ENCODE measurements around the gene NKG7. TPM values are rescaled to one million over a fixed set of nuclear protein-coding genes. Genes with fewer than 3 reads are reported as not detected.
A peak's percentile ranks its signal among the peaks of the same experiment; 100 is the strongest.

The NKG7 gene
- total RNA-seq, 1 donor: not detected

GRCh38 chr19:51364200-51365106 lies 8.0 kb downstream of the NKG7 start:
- Histone ChIP-seq H2AFZ (ENCODE audit: low read length) (no peak overlapping the region), H3K9me3 (ENCODE audit: low read depth, low read length) (no peaks in the 10 kb centered on the region), H3K4me2 (ENCODE audit: insufficient read depth, low read length) (peak overlapping the region; percentile 2), H3K79me2 (ENCODE audit: insufficient read depth, low read length) (peaks cover 42% of the 10 kb centered on the region), H3K27ac (ENCODE audit: low read depth, low read length) (peak overlapping the region; percentile 94), H3K4me1 (ENCODE audit: insufficient read depth, low read length) (peaks cover 47% of the 10 kb centered on the region), H4K20me1 (ENCODE audit: insufficient read depth, low read length) (no peaks in the 10 kb centered on the region), H3K27me3 (ENCODE audit: insufficient read depth, low read length) (no peaks in the 10 kb centered on the region), H3K4me3 (ENCODE audit: insufficient read depth, low read length) (no peak overlapping the region), H3K36me3 (ENCODE audit: insufficient read depth, low read length) (no peaks in the 10 kb centered on the region)
- no peak for TF ChIP-seq CTCF (IDR thresholded peaks at IDR 0.05; ENCODE audit: extremely low read depth, low read depth, low read length)
- no peak for DNase-seq (ENCODE audit: insufficient read length, low spot score, missing footprints)

GRCh38 chr19:51361239-51361638 lies 11.2 kb downstream of the NKG7 start:
- peak; percentile 47 for DNase-seq (ENCODE audit: insufficient read length, low spot score, missing footprints)
- H4K20me1 ChIP-seq (ENCODE audit: insufficient read depth, low read length): peaks cover 5% of the 10 kb centered on the region
- H3K27ac ChIP-seq (ENCODE audit: low read depth, low read length): no peak overlapping the region
- H2AFZ ChIP-seq (ENCODE audit: low read length): no peak overlapping the region
- no peak for TF ChIP-seq CTCF (IDR thresholded peaks at IDR 0.05; ENCODE audit: extremely low read depth, low read depth, low read length)
- peaks cover 53% of the 10 kb centered on the region for H3K79me2 ChIP-seq (ENCODE audit: insufficient read depth, low read length)
- no peak overlapping the region for H3K4me3 ChIP-seq (ENCODE audit: insufficient read depth, low read length)
- no peak overlapping the region for H3K4me2 ChIP-seq (ENCODE audit: insufficient read depth, low read length)
- H3K4me1 ChIP-seq (ENCODE audit: insufficient read depth, low read length): peaks cover 45% of the 10 kb centered on the region
- no peaks in the 10 kb centered on the region for H3K36me3 ChIP-seq (ENCODE audit: insufficient read depth, low read length)
- H3K9me3 ChIP-seq (ENCODE audit: low read depth, low read length): no peaks in the 10 kb centered on the region
- H3K27me3 ChIP-seq (ENCODE audit: insufficient read depth, low read length): no peaks in the 10 kb centered on the region

GRCh38 chr19:51359294-51359693 lies 13.2 kb downstream of the NKG7 start:
- Histone ChIP-seq H3K27me3 (ENCODE audit: insufficient read depth, low read length) (no peaks in the 10 kb centered on the region), H3K9me3 (ENCODE audit: low read depth, low read length) (no peaks in the 10 kb centered on the region), H3K4me1 (ENCODE audit: insufficient read depth, low read length) (peaks cover 29% of the 10 kb centered on the region), H3K27ac (ENCODE audit: low read depth, low read length) (peak overlapping the region; percentile 60), H3K4me3 (ENCODE audit: insufficient read depth, low read length) (no peak overlapping the region), H3K79me2 (ENCODE audit: insufficient read depth, low read length) (peaks cover 45% of the 10 kb centered on the region), H3K36me3 (ENCODE audit: insufficient read depth, low read length) (no peaks in the 10 kb centered on the region), H2AFZ (ENCODE audit: low read length) (no peak overlapping the region), H4K20me1 (ENCODE audit: insufficient read depth, low read length) (peaks cover 10% of the 10 kb centered on the region), H3K4me2 (ENCODE audit: insufficient read depth, low read length) (no peak overlapping the region)
- TF ChIP-seq CTCF (IDR thresholded peaks at IDR 0.05; ENCODE audit: extremely low read depth, low read depth, low read length): no peak
- DNase-seq (ENCODE audit: insufficient read length, low spot score, missing footprints): peak; percentile 95

GRCh38 chr19:51357952-51358351 lies 14.5 kb downstream of the NKG7 start:
- Histone ChIP-seq H3K4me1 (ENCODE audit: insufficient read depth, low read length) (peaks cover 22% of the 10 kb centered on the region), H3K79me2 (ENCODE audit: insufficient read depth, low read length) (peaks cover 38% of the 10 kb centered on the region), H3K4me2 (ENCODE audit: insufficient read depth, low read length) (no peak overlapping the region), H3K4me3 (ENCODE audit: insufficient read depth, low read length) (no peak overlapping the region), H3K27ac (ENCODE audit: low read depth, low read length) (no peak overlapping the region), H4K20me1 (ENCODE audit: insufficient read depth, low read length) (peaks cover 14% of the 10 kb centered on the region), H3K27me3 (ENCODE audit: insufficient read depth, low read length) (no peaks in the 10 kb centered on the region), H3K9me3 (ENCODE audit: low read depth, low read length) (no peaks in the 10 kb centered on the region), H3K36me3 (ENCODE audit: insufficient read depth, low read length) (peaks cover 1% of the 10 kb centered on the region), H2AFZ (ENCODE audit: low read length) (no peak overlapping the region)
- no peak for DNase-seq (ENCODE audit: insufficient read length, low spot score, missing footprints)
- TF ChIP-seq CTCF (IDR thresholded peaks at IDR 0.05; ENCODE audit: extremely low read depth, low read depth, low read length): no peak
